Activated gamma-delta T cell treated with anti-CD3 and anti-CD28 coated beads, Interleukin-2, amount 50 U/mL, for 16 hours (primary cell): ENCODE results near the gene RTTN.
"Not testable (repeated sequence)": the region's sequence is repeated elsewhere in the genome, so short reads cannot be mapped to it uniquely, and the experiment has no call there.

Source experiments
- DNase-seq: peaks from one replicate; pipeline ENCODE4 v3.0.0-alpha.2; 2020; ENCODE audit warnings: low read depth

Gene RTTN

GRCh38 chr18:70022636-70023035, 182.9 kb downstream of the RTTN start:
- DNase-seq: no peak

DNA sequence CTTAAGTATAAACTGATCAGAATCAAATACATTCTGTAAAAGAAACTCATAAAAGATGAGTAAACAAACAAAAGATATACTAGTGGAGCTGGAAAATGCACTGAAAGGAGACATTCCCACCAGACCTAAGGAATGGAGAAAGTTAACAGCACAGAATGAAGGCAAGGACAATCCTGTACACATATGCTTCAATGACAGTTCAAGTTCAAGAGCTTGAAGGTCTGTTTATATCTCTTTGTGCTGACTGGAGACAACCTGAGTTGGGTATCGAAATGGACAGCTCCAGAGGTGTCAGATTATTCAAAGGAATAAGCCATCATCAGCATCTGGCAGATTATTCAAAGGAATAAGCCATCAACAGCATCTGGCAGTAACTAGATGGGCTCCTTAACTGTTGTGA, 184.0 kb downstream of the RTTN start:
- no peak for DNase-seq

- no peak for DNase-seq
Observed at GRCh38 chr18:70021043-70021442, 184.4 kb downstream of the RTTN start.

- DNase-seq: no peak
Observed at GRCh38 chr18:70019991-70020390, 185.5 kb downstream of the RTTN start.

GRCh38 chr18:70019136-70019535, 186.4 kb downstream of the RTTN start:
- DNase-seq: no peak

DNA sequence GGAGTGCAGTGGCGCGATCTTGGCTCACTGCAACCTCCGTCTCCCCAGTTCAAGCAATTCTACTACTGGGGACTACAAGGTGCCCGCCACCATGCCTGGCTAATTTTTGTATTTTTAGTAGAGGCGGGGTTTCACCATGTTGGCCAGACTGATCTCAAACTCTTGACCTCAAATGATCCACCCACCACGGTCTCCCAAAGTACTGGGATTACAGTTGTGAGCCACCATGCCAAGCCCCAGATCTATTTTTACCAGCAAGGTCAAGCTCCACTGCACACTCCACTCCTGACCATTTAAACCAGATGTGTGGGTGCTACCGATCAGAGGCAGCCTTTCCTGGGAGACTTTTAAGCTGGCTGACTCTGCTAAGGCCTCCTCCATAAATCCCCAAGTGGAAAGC, 190.4 kb downstream of the RTTN start:
- no peak for DNase-seq

- no peak for DNase-seq
Observed at GRCh38 chr18:70005580-70005979, 199.9 kb downstream of the RTTN start.

GRCh38 chr18:70004696-70005095, 200.8 kb downstream of the RTTN start:
- no peak for DNase-seq

- DNase-seq: no peak
Observed at GRCh38 chr18:69999656-70000055, 205.8 kb downstream of the RTTN start.

GRCh38 chr18:69998523-69998987, 206.9 kb downstream of the RTTN start:
- no peak for DNase-seq

DNA sequence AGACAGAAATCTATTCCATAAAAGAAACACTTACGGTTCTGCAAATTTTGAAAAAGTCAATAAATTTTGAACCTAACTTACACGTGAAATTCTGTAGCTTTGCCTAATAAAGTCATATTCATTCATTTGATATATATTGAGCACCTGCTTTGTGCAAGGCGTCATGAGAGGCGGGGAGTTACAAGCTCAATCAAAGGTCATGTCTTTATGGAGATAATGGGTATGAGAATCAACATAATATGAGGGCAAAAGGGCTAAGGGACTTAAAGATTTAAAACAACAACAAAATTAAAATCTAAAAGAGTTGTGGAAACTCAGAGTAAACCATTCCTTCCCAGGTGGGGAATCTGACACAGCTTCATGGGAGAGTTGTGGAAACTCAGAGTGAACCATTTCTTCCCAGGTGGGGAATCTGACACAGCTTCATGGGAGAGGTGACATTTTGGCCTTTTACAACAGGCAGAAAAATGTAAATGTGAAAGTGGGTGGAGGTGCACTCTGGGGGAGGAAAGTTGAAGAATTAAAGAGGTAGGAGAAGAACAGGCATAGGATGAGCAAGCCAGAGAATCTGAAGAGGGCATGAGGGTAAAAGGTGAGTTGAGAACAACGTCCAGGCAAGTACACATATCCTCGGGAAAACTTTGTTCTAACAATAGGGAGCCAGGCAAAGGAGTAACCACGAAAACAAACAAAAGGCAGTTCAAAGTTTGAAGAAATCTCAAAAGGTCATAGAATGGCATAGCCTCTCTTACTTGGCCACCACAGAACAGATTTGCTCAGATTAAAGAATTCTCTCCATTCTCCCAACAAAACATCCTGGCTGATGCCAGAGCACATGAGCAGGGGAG, 208.3 kb downstream of the RTTN start:
- no peak for DNase-seq

DNA sequence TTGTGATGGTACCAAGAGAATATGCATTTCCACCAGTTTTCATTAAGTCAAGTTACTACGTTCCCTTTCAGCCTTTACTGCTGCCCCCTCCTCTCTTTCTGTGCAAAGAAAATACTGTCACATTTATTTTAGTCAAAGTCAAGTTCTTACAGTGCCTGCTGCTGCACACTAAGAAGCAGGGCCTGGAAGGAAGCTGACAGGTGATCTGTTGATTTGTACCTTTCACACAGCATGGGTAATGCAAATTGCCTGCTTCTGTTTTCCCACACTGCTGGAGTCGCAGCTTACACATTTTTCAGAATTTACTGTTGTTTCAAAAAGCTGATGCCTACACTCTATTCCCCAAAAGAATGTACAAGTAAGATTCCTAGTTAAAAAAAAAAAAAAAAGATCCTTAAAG, 209.1 kb downstream of the RTTN start:
- DNase-seq: no peak

- no peak for DNase-seq
Observed at GRCh38 chr18:69995774-69996173, 209.7 kb downstream of the RTTN start.

DNA sequence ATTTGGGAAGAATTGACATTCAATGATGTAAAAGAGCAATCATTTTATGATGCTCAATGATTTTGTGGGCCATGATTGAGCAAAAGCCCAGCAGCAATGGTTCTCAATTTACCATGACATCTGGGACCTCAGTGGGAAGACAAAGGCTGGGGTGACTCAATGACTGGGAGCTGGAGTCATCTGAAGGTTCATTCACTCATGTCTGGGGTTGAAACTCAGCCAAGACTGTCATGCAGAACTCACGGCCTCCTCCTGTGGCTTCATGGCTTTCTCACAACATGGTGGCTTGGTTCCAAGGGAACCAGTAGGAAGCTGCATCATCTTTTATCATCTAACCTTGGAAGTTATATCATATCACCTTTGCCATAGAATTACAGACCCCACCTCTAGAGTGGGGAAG, 212.7 kb downstream of the RTTN start:
- DNase-seq: no peak

DNA sequence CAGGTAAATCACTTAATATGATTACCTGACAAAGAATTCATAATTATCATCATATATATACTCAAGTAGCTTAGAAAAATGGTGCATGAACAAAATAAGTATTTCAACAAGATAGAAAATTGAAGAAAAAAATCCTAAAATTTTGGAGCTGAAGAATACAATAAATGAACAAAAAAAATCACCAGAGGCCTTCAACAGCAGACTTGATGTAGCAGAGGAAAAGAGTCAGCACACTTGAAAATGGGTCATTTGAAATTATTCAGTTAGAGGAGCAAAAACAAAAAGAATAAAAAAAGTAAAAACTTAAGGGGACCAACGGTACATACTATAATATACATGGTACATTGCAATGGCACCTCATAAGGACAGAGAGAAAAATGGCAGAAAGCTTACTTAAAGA, 217.6 kb downstream of the RTTN start:
- DNase-seq: no peak

- DNase-seq: no peak
Observed at GRCh38 chr18:69985239-69985638, 220.2 kb downstream of the RTTN start.

- no peak for DNase-seq
Observed at GRCh38 chr18:69982417-69982816, 223.1 kb downstream of the RTTN start.

DNA sequence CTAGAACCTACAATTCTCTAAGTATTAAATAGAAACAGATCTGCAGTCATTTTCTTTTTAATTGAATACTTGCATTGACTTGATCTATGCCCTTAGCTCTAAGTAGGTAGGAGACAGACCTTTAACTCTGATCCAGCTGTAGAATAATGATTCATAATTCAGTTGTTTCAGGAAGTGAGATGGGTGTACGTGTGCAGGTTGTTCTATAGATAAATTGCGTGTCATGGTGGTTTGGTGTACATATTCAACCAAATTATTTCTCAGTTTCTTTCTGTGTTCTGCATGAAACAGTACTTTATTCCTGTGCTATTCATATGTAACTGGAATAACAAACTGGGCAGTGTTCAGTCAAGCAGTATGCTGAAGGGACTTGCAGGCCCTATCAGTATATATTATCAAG, 223.5 kb downstream of the RTTN start:
- DNase-seq: no peak

DNA sequence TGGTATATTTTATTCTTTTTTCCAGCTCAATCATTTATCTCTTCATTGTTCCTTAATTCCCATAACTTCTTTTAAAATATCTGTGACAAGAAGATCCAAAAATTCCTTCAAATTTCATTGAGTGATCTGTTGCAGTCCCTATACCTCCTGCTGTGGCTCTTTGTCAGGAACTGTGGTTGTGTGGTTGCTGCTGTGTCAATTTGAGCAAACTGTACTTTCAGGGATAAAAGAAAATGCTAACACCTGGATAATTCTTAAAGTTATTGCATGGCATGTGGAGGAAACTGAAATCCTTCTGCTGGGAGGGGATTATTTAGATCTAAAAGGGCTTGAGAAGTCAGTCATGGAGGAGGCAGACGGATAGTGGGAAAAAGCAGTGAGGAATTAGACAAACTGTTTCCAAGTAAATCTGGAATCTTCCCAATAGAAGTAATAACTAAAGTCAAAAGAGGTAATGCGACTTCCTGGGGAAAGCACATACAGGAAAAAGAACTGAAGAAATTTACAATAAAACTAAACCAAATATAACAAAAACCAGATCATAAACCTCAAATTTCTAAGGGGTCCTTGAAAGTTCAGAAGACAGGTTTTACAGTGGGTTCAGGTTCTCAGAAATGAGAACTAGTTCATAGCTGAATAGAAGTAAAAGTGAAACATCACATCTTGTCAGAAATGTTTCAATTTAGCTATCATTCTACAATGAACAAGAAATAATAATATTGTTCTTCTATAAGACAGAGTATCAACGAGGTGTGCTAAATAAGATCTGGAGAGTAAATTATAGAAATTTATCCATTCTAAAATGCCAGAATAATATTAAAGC, 224.3 kb downstream of the RTTN start:
- DNase-seq: no peak

DNA sequence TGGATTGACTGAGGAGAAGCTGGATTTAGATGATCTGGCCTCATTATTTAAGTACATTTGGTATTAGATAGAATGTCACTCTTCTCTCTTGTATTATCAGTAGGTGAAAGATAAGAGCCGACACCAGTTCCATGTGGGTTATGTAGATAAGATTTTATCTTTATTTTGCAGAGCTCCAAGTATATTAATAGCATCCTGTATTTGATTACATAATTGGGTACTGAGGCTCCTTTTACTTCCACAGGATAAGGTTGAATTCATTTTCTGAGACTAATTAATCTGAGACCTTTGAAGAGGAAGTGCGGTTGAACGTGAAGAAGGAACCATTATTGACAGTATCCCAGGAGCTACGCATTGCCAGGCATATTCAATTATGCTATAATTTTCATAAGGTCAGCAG, 225.0 kb downstream of the RTTN start:
- no peak for DNase-seq

GRCh38 chr18:69978732-69979715, 226.5 kb downstream of the RTTN start:
- DNase-seq: no peak

- not testable (repeated sequence) for DNase-seq
Observed at GRCh38 chr18:69975294-69975693, 230.2 kb downstream of the RTTN start.
